Keratinocyte (primary cell): ENCODE data around the gene PLEKHH2. TPM values are rescaled to one million over a fixed set of nuclear protein-coding genes. Genes with fewer than 3 reads are reported as not detected.
A peak's percentile ranks its signal among the peaks of the same experiment; 100 is the strongest.

Source experiments
- DNase-seq: peaks from one replicate; pipeline ENCODE4 v3.0.0-alpha.2; 2011; ENCODE audit warnings: low read depth, missing footprints, low spot score
- FAIRE-seq: peaks from 2 replicates; lab custom pipeline; 2011; peaks lifted over from hg19 to GRCh38; lab: Jason Lieb, UNC
- H2AFZ ChIP-seq: 2 replicates; pipeline ENCODE4 v1.6.0; 2012; ENCODE audit warnings: low read length, control low read depth, inconsistent platforms; ENCODE audit not compliant: control insufficient read depth
- H3K27ac ChIP-seq: 2 replicates; pipeline ENCODE4 v1.5.1; 2011; ENCODE audit warnings: low read length; ENCODE audit not compliant: control insufficient read depth, insufficient read depth
- H3K27me3 ChIP-seq: 3 replicates; pipeline ENCODE4 v1.6.0; 2011; ENCODE audit warnings: low read length; ENCODE audit not compliant: control insufficient read depth, insufficient read depth; ENCODE audit errors: extremely low read depth
- H3K36me3 ChIP-seq, 2 experiments: 2 replicates in 1 of 2; 3 replicates in 1 of 2; pipeline ENCODE4 v1.5.1; 2011; ENCODE audit warnings: low read length in 2 of 2, mild to moderate bottlenecking in 1 of 2; ENCODE audit not compliant: control insufficient read depth in 2 of 2, insufficient read depth in 2 of 2; ENCODE audit errors: extremely low read depth in 1 of 2
- H3K4me1 ChIP-seq: 3 replicates; pipeline ENCODE4 v1.5.1; 2011; ENCODE audit warnings: low read length; ENCODE audit not compliant: control insufficient read depth, insufficient read depth; ENCODE audit errors: extremely low read depth
- H3K4me2 ChIP-seq: 3 replicates; pipeline ENCODE4 v1.6.0; 2011; ENCODE audit warnings: low read depth, low read length; ENCODE audit not compliant: control insufficient read depth, insufficient read depth; ENCODE audit errors: extremely low read depth
- H3K4me3 ChIP-seq, 3 experiments: fragments of 200-600 bp in 1 of 3; sonication (generic) in 1 of 3; 2 replicates in 2 of 3; 3 replicates in 1 of 3; pipeline ENCODE4 v1.5.1; 2011 to 2016; ENCODE audit warnings: low read length in 3 of 3, mild to moderate bottlenecking in 3 of 3, control low read depth in 2 of 3, inconsistent platforms in 1 of 3, low read depth in 1 of 3, mixed read lengths in 1 of 3, mixed run types in 1 of 3, moderate library complexity in 1 of 3; ENCODE audit not compliant: control insufficient read depth in 2 of 3, insufficient read depth in 2 of 3; ENCODE audit errors: extremely low read depth in 1 of 3
- H3K79me2 ChIP-seq: 2 replicates; pipeline ENCODE4 v1.6.0; 2012; ENCODE audit warnings: low read length; ENCODE audit not compliant: control insufficient read depth, insufficient read depth
- H3K9ac ChIP-seq: 3 replicates; pipeline ENCODE4 v1.6.0; 2011; ENCODE audit warnings: low read length; ENCODE audit not compliant: control insufficient read depth, insufficient read depth; ENCODE audit errors: extremely low read depth
- H3K9me1 ChIP-seq: 3 replicates; pipeline ENCODE4 v1.6.0; 2011; ENCODE audit warnings: low read length; ENCODE audit not compliant: control insufficient read depth, insufficient read depth; ENCODE audit errors: extremely low read depth
- H3K9me3 ChIP-seq: 2 replicates; pipeline ENCODE4 v1.5.1; 2012; ENCODE audit warnings: low read depth, low read length; ENCODE audit not compliant: control insufficient read depth
- H4K20me1 ChIP-seq: 3 replicates; pipeline ENCODE4 v1.6.0; 2011; ENCODE audit warnings: low read length; ENCODE audit not compliant: control insufficient read depth, insufficient read depth; ENCODE audit errors: extremely low read depth
- EZH2 ChIP-seq: IDR thresholded peaks from one replicate; pipeline ENCODE4 v1.6.1; 2012; ENCODE audit warnings: inconsistent platforms, mild to moderate bottlenecking, low read length, moderate library complexity
- dilution Hi-C: fragments of 300-500 bp; cut with MboI; formaldehyde crosslinking; loops from one replicate; pipeline ENCODE4 v1.7.0; 2020; ENCODE audit warnings: low sequenced_read_pairs; ENCODE audit not compliant: extremely low pct_ligation_motif_present
- polyA plus RNA-seq, 5 experiments: library from polyadenylated mRNA; depleted of rRNA in 3 of 5; stranded (reverse) in 3 of 5; stranded (forward) in 1 of 5; unstranded in 1 of 5; fragments of >200 nt; gene quantifications; 1 replicate in 1 of 5; 2 replicates in 3 of 5; 3 replicates in 1 of 5; pipeline versions ENCODE4 v1.2.1 to v1.2.3, GENCODE V29; 2011 to 2012; ENCODE audit warnings: missing spikeins in 2 of 5, low read depth in 1 of 5, low replicate concordance in 1 of 5
- TF ChIP-seq, protein P1 (sequence below), 3 experiments: IDR thresholded peaks in 1 of 3; conservative IDR thresholded peaks in 1 of 3; optimal IDR thresholded peaks in 1 of 3; 2 replicates in 2 of 3; 3 replicates in 1 of 3; pipeline versions ENCODE3 to v1.5.1; 2011; ENCODE audit warnings: low read length in 3 of 3, mild to moderate bottlenecking in 3 of 3, moderate library complexity in 2 of 3, control low read depth in 1 of 3, inconsistent platforms in 1 of 3; ENCODE audit not compliant: insufficient read depth in 2 of 3; ENCODE audit errors: extremely low read depth in 1 of 3

Gene PLEKHH2
- polyA plus RNA-seq, 1 donor (not counting 4 experiments of a cell fraction or from before 2014, with no cell fraction given) = 1.3 TPM

DNA sequence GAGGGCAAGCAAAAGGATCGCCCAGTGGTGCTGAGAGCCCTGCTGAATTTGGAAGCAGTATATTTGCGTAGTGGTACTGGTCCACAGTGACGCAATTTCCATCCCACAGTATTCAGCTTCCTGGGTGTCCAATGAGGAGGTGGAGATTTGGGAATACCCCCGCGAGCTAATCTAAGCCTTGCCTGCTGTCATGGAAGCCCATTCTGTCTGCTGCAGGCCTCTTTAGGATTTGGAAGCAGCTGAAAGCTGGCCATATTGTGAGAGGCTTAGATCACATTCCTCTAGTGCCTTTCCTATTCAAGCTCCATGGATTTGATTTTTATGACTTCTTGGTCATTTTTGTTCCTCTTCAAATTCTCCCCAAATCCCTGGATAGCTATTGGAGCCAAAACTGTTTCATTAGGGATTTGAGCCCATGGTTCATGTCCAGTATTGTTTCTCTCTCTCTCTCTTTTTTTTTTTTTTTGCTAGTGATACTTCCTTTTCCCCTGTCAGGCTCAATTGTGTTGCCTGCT is 114.5 kb downstream of the PLEKHH2 start:
- Histone ChIP-seq H3K27me3 (no peaks in the 10 kb centered on the region), H3K9ac (no peak overlapping the region), H3K4me3 (no peak overlapping the region), H4K20me1 (no peaks in the 10 kb centered on the region), H3K9me1 (no peaks in the 10 kb centered on the region), H3K27ac (no peak overlapping the region), H3K36me3 (no peaks in the 10 kb centered on the region), H3K4me1 (no peaks in the 10 kb centered on the region), H3K79me2 (no peaks in the 10 kb centered on the region), H2AFZ (no peak overlapping the region), H3K9me3 (no peaks in the 10 kb centered on the region), H3K4me2 (no peak overlapping the region)
- FAIRE-seq (peak; percentile 5), DNase-seq (no peak)
- no peak for TF ChIP-seq EZH2
- TF ChIP-seq, protein P1, sequence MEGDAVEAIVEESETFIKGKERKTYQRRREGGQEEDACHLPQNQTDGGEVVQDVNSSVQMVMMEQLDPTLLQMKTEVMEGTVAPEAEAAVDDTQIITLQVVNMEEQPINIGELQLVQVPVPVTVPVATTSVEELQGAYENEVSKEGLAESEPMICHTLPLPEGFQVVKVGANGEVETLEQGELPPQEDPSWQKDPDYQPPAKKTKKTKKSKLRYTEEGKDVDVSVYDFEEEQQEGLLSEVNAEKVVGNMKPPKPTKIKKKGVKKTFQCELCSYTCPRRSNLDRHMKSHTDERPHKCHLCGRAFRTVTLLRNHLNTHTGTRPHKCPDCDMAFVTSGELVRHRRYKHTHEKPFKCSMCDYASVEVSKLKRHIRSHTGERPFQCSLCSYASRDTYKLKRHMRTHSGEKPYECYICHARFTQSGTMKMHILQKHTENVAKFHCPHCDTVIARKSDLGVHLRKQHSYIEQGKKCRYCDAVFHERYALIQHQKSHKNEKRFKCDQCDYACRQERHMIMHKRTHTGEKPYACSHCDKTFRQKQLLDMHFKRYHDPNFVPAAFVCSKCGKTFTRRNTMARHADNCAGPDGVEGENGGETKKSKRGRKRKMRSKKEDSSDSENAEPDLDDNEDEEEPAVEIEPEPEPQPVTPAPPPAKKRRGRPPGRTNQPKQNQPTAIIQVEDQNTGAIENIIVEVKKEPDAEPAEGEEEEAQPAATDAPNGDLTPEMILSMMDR (optimal IDR thresholded peaks at IDR 0.05 in 1 of 3, IDR thresholded peaks at IDR 0.05 in 1 of 3, conservative IDR thresholded peaks at IDR 0.05 in 1 of 3; ENCODE audit: extremely low read depth in 1 of 3, insufficient read depth in 2 of 3, low read length in 3 of 3) = no peak
- dilution Hi-C loops = no loop called here

- no peak overlapping the region for H3K4me2 ChIP-seq
- H3K27ac ChIP-seq = no peak overlapping the region
- no peaks in the 10 kb centered on the region for H3K9me3 ChIP-seq
- dilution Hi-C loops = no loop called here
- no peaks in the 10 kb centered on the region for H4K20me1 ChIP-seq
- TF ChIP-seq, protein P1 (optimal IDR thresholded peaks at IDR 0.05 in 1 of 3, IDR thresholded peaks at IDR 0.05 in 1 of 3, conservative IDR thresholded peaks at IDR 0.05 in 1 of 3; ENCODE audit: extremely low read depth in 1 of 3, insufficient read depth in 2 of 3, low read length in 3 of 3) = no peak
- no peak for TF ChIP-seq EZH2
- no peak for FAIRE-seq
- no peak overlapping the region for H3K4me3 ChIP-seq
- H3K36me3 ChIP-seq = no peaks in the 10 kb centered on the region
- H3K27me3 ChIP-seq = no peaks in the 10 kb centered on the region
- H3K79me2 ChIP-seq = no peaks in the 10 kb centered on the region
- H3K9ac ChIP-seq = no peak overlapping the region
- no peaks in the 10 kb centered on the region for H3K9me1 ChIP-seq
- H3K4me1 ChIP-seq = no peaks in the 10 kb centered on the region
- DNase-seq = no peak
- no peak overlapping the region for H2AFZ ChIP-seq
These were observed 115.2 kb downstream of the PLEKHH2 start for GRCh38 chr2:43752302-43752701.
